Fibroblast of the conjunctiva (primary cell): ENCODE results near the gene CALU.

Experiments
- DNase-seq: peaks from one replicate; pipeline ENCODE4 v3.0.0-alpha.2; 2010; ENCODE audit warnings: low read depth

The CALU gene

DNA sequence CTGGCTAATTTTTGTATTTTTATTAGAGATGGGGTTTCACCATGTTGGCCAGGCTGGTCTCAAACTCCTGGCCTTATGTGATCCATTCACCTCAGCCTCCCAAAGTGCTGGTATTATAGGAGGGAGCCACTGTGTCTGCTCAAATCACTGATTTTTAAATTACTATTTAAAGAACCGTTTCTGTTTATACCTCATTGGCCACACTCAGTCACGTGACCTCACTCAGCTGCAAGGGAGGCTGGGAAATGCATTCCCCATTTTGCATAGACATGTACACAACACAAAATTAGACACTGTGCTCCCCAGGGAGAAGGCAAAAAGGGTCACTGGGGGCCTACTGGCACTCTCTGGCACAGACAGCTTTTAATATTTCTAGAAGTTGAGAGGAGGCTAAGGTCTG, 13.6 kb upstream of the CALU start:
- no peak for DNase-seq

DNA sequence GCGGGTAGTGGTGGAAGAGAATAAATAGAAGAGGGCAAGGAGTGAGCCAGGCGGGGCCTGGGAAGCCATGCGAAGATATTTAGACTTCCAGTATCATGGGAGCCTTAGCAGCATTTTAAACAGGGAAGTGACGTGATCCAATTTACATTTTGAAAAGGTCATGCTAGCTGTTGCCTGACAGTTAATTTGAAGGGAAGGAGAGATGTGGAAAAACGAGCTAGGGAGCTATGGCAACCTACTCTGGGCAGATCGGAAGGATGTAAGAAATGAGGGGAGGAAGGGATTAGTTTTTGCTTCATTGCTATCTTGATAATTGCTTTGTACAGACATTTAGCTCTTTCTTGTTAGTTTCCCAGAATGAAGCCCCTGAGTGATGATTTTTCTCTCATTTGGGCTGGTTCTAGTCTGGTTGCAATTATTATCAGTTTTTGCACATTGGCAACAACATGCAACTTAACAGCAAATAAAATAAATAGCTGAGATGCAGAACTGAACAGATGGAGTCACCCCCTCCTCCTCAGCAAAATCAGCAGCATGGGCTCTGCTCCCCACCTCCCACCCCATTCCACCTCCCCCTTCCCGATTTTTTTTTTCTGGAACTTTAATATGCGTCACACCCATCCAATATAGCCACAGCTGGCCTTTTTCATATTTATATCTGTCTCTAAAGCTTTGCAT, 13.0 kb upstream of the CALU start:
- DNase-seq = no peak

DNA sequence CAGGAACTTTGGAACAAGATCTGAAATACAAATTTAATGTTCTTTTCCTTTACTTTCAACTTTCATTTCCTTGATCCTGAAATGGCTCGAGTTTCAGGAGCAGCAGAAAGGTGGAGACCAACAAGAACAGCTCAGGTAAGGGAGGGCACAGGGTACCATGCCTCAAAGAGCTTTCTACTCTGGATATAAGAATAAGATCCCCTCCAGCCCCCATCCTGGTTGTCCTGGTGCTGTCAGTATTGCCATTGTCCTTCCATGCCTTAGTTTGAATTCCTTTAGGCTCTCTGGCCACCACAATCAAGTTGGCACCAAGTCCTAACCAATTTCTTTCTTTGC, 12.5 kb upstream of the CALU start:
- no peak for DNase-seq

DNA sequence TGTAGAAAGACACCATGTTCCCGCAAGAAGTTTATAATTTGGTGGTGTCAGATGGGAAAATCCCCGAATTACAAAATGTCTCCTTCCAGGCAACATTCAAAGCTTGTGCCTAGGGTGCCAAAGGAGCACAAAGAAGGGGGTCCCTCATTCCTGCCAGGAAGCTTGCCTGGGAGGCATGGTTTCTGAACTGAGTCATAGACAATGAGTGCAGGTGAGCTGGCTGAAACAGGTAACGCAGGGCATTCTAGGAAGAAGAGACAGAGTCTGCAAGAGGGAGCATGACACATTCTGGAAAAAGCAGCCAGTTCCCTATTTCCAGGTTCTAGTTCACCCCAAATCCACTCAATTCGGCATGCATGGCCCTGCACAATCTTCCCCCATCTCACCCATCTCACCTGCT, 11.9 kb upstream of the CALU start:
- DNase-seq = no peak

DNA sequence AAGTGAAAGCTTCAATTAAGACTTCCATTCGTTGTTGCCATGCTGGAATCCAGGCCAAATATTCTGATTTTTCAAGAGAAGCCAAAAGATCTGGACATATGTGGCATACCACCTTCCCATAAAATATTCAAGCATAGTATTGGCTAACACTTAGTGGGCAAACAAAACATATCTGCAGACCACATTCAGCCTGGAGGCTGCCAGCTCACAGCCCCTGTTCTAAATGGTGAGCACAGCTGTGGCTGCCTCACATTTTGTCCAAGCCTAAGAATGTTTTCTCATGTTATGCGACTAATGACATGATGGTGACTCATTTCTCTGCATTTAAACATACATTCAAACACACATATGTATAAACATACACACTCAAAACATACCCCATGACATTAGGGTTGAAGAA, 10.6 kb upstream of the CALU start:
- no peak for DNase-seq

DNA sequence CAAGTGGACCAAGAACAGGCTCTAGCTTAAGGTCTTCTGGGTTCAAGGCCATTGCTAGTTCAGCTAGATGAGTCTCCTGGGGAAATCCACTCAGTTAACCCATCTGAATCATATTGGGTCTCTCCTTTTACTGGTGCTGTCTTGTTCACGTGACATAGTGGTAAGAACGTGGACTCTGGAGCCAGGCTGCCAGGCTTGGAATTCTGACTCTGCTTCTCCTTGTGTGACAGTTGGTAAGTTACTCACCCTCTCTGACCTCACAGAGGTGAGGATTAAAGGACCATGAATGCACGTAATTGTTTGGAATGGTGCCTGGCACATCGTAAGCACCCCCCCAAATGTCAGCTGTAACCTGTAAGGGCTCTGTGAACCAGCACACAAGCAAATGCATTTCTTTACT, 9.7 kb upstream of the CALU start:
- no peak for DNase-seq

DNA sequence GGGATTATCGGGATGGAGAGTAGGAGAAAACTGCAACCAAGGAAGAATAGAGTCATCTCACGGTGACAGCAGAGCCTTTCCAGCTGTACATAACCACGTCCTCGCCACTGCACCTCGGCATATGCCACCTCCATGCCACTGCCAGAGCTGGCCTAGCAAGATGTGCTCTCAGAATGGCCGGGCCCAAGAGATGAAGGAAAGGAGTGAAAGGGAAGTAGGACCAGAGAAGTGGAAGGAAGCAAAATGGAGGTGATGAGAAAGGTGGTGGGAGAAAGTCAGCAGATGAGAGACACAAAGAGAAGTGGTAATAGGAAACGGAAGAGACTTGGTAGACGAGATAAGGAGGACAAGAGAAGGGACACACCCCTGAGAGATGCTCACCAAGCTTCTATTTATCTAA, 8.0 kb upstream of the CALU start:
- DNase-seq = no peak

DNA sequence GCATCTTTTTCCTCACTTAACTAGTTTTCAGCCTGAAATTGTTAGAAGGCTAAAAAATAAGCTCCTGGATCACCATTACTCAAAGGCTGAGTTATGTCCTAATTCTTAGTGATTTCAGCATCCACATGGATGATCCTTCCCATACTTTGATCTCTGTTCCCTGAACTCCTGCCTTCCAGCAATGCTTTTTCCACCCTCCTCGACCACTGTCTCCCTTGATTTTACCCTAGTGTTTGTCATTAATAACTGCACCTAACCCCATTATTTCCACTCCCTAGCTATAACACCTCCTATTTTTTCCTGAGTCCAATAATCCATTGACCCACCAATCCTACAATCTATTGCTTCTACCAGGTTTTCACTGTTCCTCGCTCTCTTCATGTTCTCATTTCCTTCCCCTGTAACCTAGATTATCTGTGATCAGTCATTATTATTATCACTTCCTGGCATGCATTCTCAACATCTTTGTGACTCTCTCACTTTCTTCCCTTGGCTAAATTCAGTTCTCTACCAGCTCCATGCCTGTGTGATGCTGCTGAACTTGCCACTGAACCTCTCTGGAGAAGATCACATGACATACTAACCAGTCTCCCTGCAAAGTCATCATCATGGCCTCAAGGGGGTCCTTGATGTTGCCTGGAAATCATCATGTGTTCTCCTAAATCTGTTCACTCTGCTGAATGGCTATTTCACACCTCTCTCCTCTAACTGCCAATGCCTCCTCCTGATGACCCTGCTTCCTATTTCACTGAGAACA, 6.5 kb upstream of the CALU start:
- DNase-seq = no peak

DNA sequence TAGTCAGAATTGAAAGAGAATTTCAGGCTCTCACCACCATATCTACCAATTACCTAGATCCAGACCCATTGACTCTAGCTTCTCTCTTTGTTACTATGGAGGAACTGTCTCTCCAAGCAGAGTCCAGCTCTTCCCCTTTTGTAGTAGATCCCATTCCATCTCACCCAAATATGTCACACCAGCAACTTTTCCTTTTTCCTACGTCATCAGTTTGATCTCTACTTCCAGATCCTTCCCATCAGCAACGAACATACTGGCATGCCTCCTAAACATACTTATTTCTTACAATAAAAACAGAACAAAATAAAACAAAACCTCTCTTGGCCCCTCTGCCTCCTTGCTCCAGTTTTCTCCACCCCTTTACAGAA, 5.9 kb upstream of the CALU start:
- DNase-seq = no peak

DNA sequence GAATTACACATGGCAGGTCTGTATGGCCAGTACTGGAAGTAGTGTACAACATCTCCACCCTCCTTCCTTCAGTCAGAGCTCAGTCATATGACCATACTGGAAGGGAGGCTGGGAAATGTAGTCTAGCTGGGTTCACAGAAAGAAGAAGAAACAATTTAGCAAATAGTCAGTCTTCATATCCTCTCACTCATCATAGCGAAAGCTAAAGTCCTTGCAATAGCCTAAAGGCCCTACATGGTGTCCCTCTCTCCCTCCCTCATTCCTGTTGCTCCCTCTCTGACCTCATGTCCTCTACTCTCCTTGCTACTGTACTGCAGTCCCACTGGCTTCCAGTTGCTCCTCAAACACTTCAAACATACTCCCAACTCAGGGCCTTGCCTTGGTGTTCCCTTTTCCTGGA, 4.3 kb upstream of the CALU start:
- no peak for DNase-seq

DNA sequence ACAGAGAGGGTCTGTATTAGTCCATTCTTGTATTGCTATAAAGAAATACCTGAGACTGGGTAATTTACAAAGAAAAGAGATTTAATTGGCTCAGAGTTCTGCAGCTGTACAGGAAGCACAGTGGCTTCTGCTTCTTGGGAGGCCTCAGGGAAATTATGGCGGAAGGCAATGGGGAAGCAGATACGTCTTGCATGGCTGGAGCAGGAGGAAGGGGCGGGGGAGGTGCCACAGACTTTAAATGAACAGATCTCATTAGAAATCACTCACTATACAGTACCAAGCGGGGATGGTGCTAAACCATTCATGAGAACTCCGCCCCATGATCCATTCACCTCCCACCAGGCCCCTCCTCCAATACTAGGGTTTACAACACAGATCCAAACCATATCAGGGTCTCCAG, 3.7 kb upstream of the CALU start:
- DNase-seq = no peak

DNA sequence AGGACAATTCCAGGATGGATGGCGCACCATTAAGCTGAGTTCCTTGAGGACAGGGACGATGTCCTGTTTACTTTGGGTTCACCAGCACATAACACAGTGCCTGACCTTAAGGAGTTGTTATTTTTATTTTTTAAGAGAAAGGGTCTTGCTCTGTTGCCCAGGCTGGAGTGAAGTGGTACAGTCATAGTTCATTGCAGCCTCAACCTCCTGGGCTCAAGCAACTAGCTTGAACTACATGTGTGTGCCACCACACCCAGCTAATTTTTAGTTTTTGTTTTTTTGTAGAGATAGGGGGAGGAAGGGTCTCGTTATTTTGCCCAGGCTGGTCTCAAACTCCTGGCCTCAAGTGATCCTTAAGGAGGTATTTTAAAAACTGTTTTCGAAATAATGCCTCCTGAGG, 1.7 kb upstream of the CALU start:
- DNase-seq = no peak

DNA sequence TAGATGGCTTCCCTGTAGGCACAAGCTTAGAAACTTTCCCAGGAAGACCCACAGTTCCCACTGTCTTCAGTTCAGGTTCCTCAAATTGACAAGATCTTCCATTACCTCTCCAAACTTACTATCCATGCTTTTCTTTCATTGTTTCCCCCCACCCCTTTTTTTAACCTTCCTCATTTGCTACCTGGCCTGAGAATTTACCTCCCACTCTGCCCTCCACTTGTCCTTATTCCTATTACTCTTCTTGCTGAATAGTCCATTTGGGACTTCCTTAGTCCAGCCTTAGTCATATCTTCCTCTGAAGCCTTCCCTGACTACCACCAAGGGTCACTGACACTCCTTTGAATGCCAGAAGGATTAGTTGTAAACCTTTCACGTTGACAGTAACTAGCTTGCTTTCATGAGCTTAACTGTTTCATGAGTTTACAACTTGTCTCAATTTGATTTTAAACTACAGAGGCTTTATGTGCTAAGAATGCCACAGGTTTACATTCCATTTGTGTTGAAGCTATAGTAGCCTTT, 1.2 kb upstream of the CALU start:
- DNase-seq = no peak

DNA sequence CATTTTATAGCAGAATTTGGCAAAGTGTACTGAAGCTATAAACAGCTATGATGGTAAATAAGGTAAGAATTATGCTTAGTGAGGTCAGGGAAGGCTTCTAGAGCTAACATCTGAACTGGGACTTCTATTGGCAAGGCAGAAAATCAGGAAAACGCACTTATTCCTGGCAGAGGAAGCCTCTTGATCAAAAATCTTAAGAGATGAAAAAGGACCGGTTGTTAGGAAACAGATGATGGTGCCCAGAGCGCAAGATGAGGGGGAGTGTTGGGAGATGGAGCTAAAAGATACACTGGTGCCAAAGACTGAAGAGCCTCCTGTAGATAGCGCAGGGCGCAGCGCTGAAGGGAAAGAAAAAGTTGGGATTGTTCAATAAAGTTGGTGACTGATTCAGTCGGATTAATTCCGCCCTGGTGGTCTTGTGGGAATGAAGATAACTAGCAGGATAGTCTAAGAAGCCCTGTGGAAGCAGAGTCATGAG, 550 bp upstream of the CALU start:
- peak; percentile 22 for DNase-seq

DNA sequence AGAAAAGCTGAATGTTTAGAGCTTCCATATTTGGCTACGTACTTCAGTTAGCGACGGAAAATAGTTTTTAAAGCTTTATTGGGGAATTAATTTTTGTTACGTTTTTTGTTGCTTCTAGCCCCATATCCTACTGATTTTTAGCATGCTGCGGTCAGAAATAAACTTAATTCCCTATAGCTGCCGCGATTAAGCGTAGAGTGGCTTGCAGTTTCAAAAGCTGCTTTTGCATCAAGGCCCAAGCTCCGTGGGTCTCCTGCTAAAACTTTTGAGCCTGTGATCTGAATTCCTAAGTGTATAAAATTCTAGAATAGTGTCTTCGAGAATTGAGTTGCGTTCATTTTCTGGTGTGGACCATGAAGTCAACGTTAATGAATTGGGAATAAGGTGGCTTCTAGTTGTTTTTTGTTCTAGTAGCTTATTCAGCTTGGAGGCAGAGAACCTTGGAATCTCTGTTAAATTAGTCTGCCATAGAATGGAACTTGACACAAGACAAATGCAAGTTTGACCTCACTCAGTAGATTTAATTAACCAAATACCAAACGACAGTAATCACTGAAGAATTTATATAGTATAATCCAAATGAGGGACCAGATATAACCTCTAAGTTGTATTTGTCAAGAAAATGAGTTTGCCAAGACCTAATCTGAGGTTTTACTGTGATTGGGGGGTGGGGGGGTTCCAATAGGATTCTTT, 977 bp downstream of the CALU start:
- no peak for DNase-seq

DNA sequence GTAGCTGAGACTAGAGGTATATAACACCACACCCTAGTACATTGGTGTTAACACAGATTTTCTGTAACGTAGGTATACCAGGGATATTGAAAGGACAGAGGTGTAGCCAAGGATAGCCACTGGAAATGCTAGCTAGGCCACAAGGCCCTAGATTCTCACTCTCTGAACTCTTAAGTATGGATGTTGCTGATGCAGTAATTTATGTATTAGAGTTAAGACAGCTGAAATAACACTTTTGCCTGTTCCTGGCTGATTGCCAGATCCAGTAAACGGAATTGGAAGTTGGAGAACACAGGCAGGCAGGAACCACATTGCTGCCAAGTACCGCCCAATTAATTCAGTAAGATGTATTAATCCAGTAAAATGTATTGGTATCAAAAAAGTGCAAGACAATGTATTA, 1.8 kb downstream of the CALU start:
- peak; percentile 20 for DNase-seq

DNA sequence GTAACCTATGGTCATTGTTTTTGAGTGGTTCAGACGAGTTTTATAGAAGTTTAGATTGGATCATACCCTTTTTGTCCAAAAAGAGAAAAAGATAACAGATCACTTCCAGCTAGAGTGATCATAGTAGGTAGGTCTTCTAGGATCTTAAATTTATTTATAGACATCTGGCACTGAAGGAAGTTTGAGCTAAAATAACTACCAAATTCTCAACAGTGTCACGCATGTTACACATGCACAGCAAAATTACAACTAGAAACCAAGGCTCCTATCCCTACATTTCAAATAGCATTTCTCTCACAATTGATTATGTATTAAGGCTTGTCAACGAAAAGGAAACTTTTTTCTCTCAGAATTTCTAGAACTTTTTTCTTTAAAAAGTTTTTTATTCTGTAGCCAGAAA, 2.3 kb downstream of the CALU start:
- DNase-seq = no peak

DNA sequence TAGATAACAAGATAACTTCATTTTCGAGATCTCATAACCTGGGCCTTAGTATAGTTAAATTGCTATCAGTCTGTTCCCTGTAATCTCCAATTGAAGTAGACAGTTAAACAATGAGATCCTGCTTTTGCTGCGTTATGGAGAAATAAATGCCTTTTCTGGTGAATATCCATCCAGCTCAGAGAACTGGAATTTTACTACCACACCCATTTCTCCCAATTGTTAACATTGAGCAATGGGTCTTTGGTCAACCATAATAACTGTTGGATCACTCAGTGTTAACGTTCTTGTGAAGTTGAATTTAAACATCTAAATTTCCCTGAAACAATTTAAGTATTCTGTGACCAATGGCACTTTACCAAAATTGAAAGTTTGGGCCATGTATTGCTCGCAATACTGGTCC, 3.0 kb downstream of the CALU start:
- peak; percentile 52 for DNase-seq

DNA sequence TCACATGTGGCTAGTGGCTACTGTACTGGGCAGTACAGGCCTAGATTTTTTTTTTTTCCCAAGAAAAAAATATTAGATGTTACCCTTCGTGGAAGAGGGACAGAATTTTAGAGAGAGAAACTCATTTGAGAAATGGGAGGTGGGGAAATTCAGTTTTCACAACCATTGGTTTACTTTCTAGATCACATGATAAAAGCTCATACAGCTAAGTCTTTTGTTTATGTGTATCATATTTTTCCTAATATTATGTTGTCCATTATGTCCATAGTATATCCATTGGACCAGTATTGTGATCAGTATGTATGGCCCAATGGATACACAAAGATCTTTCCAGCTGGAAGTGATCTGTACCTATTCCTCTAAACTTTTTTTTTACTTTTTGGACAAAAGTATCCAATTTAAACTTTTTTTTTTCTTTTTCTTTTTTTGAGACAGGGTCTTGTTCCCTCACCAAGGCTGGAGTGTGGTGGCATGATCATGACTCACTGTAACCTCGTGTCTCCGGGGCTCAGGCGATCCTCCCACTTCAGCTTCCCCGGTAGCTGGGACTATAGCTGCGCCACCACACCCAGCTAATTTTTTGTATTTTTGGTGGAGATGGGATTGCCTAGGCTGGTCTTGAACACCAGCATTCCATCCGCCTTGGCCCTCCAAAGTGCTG, 4.1 kb downstream of the CALU start:
- DNase-seq = no peak

DNA sequence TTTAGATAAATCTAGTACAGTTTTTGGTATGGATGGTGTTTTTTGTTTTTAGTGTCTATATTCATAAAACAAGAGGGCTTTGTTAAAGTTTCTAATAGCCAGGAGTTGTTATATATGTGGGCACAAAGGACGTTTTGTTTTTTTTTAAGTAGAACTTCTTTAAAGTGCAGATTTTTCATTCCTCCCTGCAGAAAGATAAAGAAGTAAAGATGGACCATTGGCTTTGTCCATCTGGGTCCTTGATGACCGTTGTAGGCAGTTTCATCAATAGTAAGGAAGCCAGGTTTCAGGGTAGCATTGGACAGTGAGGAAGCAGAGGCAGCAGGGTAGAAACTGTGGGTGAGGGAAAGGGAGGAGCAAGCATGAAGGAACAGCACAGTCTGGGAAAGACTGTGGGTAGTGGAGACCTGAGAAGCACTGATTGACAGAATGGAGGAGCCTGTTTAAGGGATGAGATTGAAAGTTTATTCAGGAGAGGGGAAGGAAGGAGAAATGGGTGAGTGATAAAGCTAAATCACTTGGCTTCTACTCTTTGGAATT, 5.3 kb downstream of the CALU start:
- no peak for DNase-seq

DNA sequence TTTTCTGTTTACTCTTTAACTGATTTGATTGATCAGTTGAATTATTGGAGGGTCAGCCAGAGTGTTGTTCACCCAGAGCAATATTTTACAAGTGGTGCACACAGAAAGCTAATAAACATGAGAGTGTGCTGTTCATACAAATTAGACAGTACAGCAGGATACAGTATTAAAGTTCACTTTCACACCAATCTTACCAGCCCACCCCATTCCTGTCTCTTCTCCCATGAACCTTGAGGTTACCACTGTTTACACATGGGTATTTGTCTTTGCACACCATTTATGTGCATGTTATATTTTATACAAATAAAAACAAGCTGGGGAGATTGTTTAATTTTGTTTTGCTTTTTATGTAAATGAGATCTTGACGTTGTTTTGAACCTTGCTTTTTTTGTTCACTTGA, 6.5 kb downstream of the CALU start:
- no peak for DNase-seq

DNA sequence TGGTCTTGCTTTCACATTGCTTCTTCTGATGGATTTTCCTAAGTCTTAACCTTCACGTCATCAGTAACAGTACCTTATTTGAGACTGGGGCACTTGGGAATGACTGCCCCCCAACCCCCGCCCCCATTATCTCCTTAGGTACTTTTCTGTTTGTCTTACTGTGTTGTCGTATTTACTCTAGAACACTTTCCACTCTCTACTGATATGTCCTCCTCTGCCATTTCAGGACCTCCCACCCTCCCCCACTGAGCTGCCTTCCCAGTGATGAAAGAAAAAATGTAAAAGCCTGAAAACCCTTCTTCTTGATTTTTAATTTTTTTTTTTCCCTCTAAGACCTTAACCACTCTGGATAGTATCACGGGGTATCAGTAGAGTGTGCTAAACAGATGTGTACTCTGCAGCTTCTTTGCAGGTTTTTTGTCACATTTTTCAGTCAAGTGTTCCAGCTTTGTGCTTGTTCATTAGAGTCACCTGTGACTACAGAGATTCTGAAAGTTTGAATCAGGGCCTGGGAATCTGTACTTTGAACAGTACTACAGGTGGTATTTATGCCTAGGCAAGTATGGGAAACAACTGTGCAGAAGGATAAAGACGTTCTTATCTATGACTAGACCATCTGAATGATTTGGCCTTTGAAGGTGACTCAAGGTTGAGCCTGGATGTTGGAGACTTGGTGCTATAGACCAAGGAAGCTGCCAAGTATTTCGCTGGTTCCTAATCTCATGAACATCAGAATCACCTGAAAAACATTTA, 8.3 kb downstream of the CALU start:
- DNase-seq = no peak
